ENCODE results near the gene SEC61A1. TPM values are rescaled to one million over a fixed set of nuclear protein-coding genes. Genes with fewer than 3 reads are reported as not detected.

SEC61A1 gene
- total and polyA plus RNA-seq, 4 donors, result 80.4 to 295 (median 147) TPM

DNA sequence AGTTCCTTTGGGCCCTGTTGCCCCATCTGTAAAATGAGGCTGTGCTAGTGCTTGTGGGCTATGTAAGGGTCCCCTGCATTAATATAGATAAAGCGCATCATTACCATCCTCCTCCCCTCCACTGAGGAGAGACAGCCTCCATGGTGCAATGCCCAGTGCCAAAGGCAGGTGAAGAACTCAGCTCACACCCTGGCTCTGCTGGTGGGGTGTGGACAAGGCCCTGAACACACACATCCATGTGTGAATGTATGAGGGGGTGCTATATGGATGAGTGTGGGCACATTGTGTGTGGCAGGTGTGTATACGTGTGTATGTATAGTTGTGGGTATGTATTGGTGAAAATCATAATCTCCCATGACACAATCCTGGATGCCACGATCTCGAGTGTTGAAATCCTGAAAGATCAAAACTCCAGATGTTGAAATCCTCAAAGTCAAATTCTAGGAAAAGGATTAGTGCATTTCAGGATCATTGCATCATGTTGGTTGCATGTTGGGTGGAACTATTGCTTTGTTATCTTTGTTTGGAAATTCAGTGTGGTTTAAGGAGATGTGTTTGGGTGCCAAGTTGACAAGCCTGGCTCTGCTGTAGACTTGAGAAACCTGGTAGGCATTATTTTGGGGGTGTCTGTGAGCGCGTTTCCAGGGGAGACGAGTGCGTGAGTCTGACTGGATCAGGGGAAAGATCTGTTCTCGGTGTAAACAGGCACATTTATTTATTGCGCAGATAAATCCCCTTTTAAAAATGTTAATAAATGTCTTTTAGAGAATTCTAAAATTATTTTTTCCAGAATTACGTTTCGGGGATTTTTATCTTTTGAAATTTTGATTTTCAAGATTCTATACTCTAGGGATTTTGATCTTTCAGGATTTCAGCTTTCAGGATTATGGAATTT, 42.0 kb upstream of the SEC61A1 start (continued):
- TF ChIP-seq SP1 (IDR thresholded peaks at IDR 0.05) (peak; percentile 89), FOXA1 (IDR thresholded peaks at IDR 0.05) (peak; percentile 80)
- TF ChIP-seq, protein P1, sequence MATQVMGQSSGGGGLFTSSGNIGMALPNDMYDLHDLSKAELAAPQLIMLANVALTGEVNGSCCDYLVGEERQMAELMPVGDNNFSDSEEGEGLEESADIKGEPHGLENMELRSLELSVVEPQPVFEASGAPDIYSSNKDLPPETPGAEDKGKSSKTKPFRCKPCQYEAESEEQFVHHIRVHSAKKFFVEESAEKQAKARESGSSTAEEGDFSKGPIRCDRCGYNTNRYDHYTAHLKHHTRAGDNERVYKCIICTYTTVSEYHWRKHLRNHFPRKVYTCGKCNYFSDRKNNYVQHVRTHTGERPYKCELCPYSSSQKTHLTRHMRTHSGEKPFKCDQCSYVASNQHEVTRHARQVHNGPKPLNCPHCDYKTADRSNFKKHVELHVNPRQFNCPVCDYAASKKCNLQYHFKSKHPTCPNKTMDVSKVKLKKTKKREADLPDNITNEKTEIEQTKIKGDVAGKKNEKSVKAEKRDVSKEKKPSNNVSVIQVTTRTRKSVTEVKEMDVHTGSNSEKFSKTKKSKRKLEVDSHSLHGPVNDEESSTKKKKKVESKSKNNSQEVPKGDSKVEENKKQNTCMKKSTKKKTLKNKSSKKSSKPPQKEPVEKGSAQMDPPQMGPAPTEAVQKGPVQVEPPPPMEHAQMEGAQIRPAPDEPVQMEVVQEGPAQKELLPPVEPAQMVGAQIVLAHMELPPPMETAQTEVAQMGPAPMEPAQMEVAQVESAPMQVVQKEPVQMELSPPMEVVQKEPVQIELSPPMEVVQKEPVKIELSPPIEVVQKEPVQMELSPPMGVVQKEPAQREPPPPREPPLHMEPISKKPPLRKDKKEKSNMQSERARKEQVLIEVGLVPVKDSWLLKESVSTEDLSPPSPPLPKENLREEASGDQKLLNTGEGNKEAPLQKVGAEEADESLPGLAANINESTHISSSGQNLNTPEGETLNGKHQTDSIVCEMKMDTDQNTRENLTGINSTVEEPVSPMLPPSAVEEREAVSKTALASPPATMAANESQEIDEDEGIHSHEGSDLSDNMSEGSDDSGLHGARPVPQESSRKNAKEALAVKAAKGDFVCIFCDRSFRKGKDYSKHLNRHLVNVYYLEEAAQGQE (IDR thresholded peaks at IDR 0.05), result peak; percentile 80

DNA sequence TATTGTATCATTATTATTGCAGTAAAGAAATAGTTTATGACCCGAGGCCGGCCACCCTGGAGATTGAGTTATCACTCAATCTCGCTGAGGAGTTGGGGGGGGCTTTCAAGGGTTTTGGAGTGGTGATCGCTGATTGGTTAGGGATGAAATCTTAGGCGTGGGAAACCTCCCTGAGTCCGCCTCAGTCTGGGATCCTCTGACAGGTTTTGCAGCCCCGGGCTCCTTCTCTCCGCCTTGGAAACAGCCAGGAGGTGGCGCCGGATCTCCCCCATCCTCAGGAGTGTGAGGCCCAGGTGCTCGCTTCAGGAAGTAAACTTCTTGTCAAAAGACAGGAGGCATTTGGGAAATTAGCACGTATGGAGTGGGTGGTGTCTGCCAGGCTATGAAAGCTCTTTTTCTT, 41.1 kb upstream of the SEC61A1 start:
- no peaks in the 10 kb centered on the region for H3K36me3 ChIP-seq (ENCODE audit: control insufficient read depth in 4 of 4, insufficient read depth in 3 of 4, low read depth in 1 of 4, low read length in 3 of 4)
- TF ChIP-seq, protein P2, sequence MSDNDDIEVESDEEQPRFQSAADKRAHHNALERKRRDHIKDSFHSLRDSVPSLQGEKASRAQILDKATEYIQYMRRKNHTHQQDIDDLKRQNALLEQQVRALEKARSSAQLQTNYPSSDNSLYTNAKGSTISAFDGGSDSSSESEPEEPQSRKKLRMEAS (IDR thresholded peaks at IDR 0.05), result no peak
- TF ChIP-seq TAF1 (conservative IDR thresholded peaks at IDR 0.05), result no peak
- TF ChIP-seq, protein P1 (IDR thresholded peaks at IDR 0.05), result no peak
- no peak for TF ChIP-seq NR2F2 (IDR thresholded peaks at IDR 0.05)
- TF ChIP-seq RAD21 (IDR thresholded peaks at IDR 0.05), result peak; percentile 57 to 72
- TF ChIP-seq, protein P3, sequence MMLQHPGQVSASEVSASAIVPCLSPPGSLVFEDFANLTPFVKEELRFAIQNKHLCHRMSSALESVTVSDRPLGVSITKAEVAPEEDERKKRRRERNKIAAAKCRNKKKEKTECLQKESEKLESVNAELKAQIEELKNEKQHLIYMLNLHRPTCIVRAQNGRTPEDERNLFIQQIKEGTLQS (IDR thresholded peaks at IDR 0.05), result no peak
- TF ChIP-seq HNF4A (conservative IDR thresholded peaks at IDR 0.05), result peak in 1 of 2 donors; percentile 12
- no peak for TF ChIP-seq FOXA1 (IDR thresholded peaks at IDR 0.05)
- no peak for TF ChIP-seq YY1 (IDR thresholded peaks at IDR 0.05)
- TF ChIP-seq, protein P4, sequence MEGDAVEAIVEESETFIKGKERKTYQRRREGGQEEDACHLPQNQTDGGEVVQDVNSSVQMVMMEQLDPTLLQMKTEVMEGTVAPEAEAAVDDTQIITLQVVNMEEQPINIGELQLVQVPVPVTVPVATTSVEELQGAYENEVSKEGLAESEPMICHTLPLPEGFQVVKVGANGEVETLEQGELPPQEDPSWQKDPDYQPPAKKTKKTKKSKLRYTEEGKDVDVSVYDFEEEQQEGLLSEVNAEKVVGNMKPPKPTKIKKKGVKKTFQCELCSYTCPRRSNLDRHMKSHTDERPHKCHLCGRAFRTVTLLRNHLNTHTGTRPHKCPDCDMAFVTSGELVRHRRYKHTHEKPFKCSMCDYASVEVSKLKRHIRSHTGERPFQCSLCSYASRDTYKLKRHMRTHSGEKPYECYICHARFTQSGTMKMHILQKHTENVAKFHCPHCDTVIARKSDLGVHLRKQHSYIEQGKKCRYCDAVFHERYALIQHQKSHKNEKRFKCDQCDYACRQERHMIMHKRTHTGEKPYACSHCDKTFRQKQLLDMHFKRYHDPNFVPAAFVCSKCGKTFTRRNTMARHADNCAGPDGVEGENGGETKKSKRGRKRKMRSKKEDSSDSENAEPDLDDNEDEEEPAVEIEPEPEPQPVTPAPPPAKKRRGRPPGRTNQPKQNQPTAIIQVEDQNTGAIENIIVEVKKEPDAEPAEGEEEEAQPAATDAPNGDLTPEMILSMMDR (IDR thresholded peaks at IDR 0.05; ENCODE audit: low read depth, low read length, missing input control), result peak; percentile 36
- no peak for TF ChIP-seq SP1 (IDR thresholded peaks at IDR 0.05)
- no peak for TF ChIP-seq EGR1 (IDR thresholded peaks at IDR 0.05; ENCODE audit: low read depth in 2 of 2)
- TF ChIP-seq JUND (IDR thresholded peaks at IDR 0.05), result no peak
- no peak for TF ChIP-seq GABPA (IDR thresholded peaks at IDR 0.05 in 1 of 2, conservative IDR thresholded peaks at IDR 0.05 in 1 of 2)
- no peak for TF ChIP-seq RXRA (IDR thresholded peaks at IDR 0.05)
- peak; percentile 15 for TF ChIP-seq HNF4G (IDR thresholded peaks at IDR 0.05)
- H3K9me3 ChIP-seq (ENCODE audit: control insufficient read depth in 4 of 4, low read length in 3 of 4), result no peaks in the 10 kb centered on the region
- H3K4me3 ChIP-seq (ENCODE audit: low read depth in 1 of 3, low read length in 3 of 3), result peak overlapping the region in 1 of 3 donors; percentile 42
- DNase-seq (ENCODE audit: low spot score), result no peak
- peak overlapping the region in 1 of 2 donors; percentile 28 for H3K9ac ChIP-seq (ENCODE audit: low read depth in 1 of 2, low read length in 2 of 2)
- no peaks in the 10 kb centered on the region for H3K27me3 ChIP-seq (ENCODE audit: control insufficient read depth in 4 of 4, insufficient read depth in 4 of 4, low read length in 3 of 4)
- H3K4me1 ChIP-seq (ENCODE audit: control insufficient read depth in 4 of 4, insufficient read depth in 4 of 4, low read length in 3 of 4), result peaks cover 5 to 34% (median 27%) of the 10 kb centered on the region in 4 donors
- 28% methylated on average over 12 of the region's 12 CpGs for WGBS
- H3K27ac ChIP-seq (ENCODE audit: low read depth in 1 of 2, low read length in 2 of 2), result peak overlapping the region; percentile 38 to 70
